AML-193 (cell line): ENCODE results near the gene SPRTN.

ENCODE experiments used
- DNase-seq, 2 experiments: peaks; one replicate each; lab custom pipeline; 2025; lab: John Stamatoyannopoulos, UW

Gene SPRTN

GRCh38 chr1:231338270-231339128 lies at the start of gene SPRTN:
SPRTN (plus strand) TSS chr1:231338293; CDS start chr1:231338384, 91 bp downstream.
- DNase-seq: no peak

GRCh38 chr1:231295938-231296337 lies 42.2 kb upstream of the SPRTN start:
- DNase-seq: no peak

- DNase-seq: no peak
Measured at GRCh38 chr1:231301990-231302389, 36.1 kb upstream of the SPRTN start.

- no peak for DNase-seq
Measured at GRCh38 chr1:231310391-231310934, 27.6 kb upstream of the SPRTN start.

GRCh38 chr1:231311720-231312431 lies 26.2 kb upstream of the SPRTN start:
- DNase-seq: no peak

GRCh38 chr1:231312432-231312788 lies 25.7 kb upstream of the SPRTN start:
- no peak for DNase-seq

GRCh38 chr1:231313661-231314060 lies 24.4 kb upstream of the SPRTN start:
- DNase-seq: no peak

- peak; percentile 17 to 50 for DNase-seq
Measured at GRCh38 chr1:231315887-231316286, 22.2 kb upstream of the SPRTN start.

- no peak for DNase-seq
Measured at GRCh38 chr1:231317306-231318014, 20.6 kb upstream of the SPRTN start.

GRCh38 chr1:231318015-231318355 lies 20.1 kb upstream of the SPRTN start:
- no peak for DNase-seq

- no peak for DNase-seq
Measured at GRCh38 chr1:231318568-231318967, 19.5 kb upstream of the SPRTN start.

- no peak for DNase-seq
Measured at GRCh38 chr1:231319080-231319479, 19.0 kb upstream of the SPRTN start.

GRCh38 chr1:231322880-231323530 lies 15.1 kb upstream of the SPRTN start:
- DNase-seq: no peak

GRCh38 chr1:231324660-231325059 lies 13.4 kb upstream of the SPRTN start:
- DNase-seq: no peak

- DNase-seq: no peak
Measured at GRCh38 chr1:231326248-231326647, 11.8 kb upstream of the SPRTN start.

GRCh38 chr1:231327617-231328016 lies 10.5 kb upstream of the SPRTN start:
- DNase-seq: no peak

- no peak for DNase-seq
Measured at GRCh38 chr1:231329483-231329882, 8.6 kb upstream of the SPRTN start.

GRCh38 chr1:231332761-231333160 lies 5.3 kb upstream of the SPRTN start:
- DNase-seq: no peak

GRCh38 chr1:231334079-231334666 lies 3.9 kb upstream of the SPRTN start:
- DNase-seq: no peak

GRCh38 chr1:231334952-231335351 lies 3.1 kb upstream of the SPRTN start:
- DNase-seq: no peak
